AG04450 (cell line): ENCODE data around the gene GAREM1. TPM values are rescaled to one million over a fixed set of nuclear protein-coding genes. Genes with fewer than 3 reads are reported as not detected.
A peak's percentile ranks its signal among the peaks of the same experiment; 100 is the strongest.
"Not testable (repeated sequence)": the region's sequence is repeated elsewhere in the genome, so short reads cannot be mapped to it uniquely, and the experiment has no call there.

ENCODE experiments used
- CTCF ChIA-PET: fragments of 300-600, 350-600 bp; formaldehyde crosslinking; extraction: SDS; loops from one replicate; lab custom pipeline; 2022; ENCODE audit warnings: antibody characterized with exemption, inconsistent platforms; lab: Charles Lee
- POLR2A ChIA-PET: fragments of 350-600 bp; formaldehyde crosslinking; extraction: SDS; loops from one replicate; lab custom pipeline; 2021; ENCODE audit warnings: antibody characterized with exemption, inconsistent platforms; lab: Yijun Ruan, JAX
- DNase-seq: peaks from one replicate; pipeline ENCODE4 v3.0.0-alpha.2; 2011; ENCODE audit warnings: low read depth, low spot score
- H3K27ac ChIP-seq: one replicate; pipeline ENCODE4 v1.5.1; 2012; ENCODE audit warnings: low read depth, low read length, control low read depth
- H3K27me3 ChIP-seq: one replicate; pipeline ENCODE4 v1.6.0; 2012; ENCODE audit warnings: low read length; ENCODE audit not compliant: control insufficient read depth, insufficient read depth
- H3K4me3 ChIP-seq: 2 replicates; pipeline ENCODE4 v1.5.1; 2011; ENCODE audit warnings: mild to moderate bottlenecking, low read depth, low read length, control low read depth
- H3K9me3 ChIP-seq: 2 replicates; pipeline ENCODE4 v1.5.1; 2012; ENCODE audit warnings: low read length; ENCODE audit not compliant: control insufficient read depth, insufficient read depth
- CTCF ChIP-seq: IDR thresholded peaks from 2 replicates; pipeline ENCODE4 v1.5.1; 2011; ENCODE audit warnings: low read depth, low read length, control low read depth, inconsistent platforms
- polyA minus RNA-seq: library from RNA; depleted of rRNA, polyadenylated mRNA; stranded (reverse); fragments of >200 nt; gene quantifications from 2 replicates; pipeline ENCODE4 v1.2.3, GENCODE V29; 2011; rRNA and poly(A)+ RNA removed
- polyA plus RNA-seq: library from polyadenylated mRNA; depleted of rRNA; stranded (reverse); fragments of >200 nt; gene quantifications from 2 replicates; pipeline ENCODE4 v1.2.3, GENCODE V29; 2011; rRNA removed

Gene GAREM1
- polyA plus RNA-seq (2.8 and 3.4 TPM in 2 replicates), polyA minus RNA-seq (7.0 and 8.3 TPM in 2 replicates)

DNA sequence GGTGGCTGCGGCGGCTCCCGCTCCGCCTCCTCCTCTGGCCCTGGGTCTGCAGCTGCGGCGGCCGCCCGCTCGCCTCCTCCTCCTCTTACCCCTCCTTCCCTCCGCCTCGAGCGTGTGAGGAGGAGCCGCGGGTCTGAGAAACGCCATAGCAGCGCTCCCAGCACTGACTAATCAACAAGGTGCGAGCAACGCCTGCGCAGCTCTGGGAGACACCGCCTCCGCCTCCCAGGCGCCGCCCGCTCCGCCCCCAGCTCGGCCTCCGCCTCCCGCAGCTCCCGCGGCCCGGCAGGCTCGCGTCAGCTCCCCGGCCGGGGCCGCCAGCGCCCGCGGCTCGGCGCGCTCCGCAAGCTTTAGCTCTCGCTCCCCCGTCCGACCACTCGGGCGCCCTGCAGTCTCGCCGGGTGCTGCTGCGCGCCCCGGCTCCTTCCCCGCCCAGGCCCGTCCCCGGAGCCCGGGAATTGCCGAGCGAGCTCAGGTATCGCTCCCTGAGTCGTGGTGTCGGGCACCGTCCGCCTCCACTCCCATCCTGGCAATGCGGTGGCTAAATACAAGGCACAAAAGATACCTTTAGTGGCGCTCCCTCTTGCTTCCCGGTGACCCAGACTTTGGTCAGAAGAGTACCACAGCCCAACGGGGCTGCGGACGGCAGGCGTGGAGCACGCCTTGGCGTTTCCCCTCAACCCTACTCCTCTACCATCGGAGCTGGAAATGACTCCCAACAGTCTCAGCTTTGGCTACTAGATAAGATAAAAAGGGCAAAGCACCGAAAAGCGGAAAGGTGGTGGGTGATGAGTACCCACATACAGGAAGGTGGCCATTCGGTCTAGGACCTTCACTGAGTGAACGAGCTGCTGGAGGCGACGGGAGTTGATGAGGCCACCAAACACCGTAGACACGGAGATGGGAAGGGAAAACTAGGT lies at the start of gene GAREM1:
GAREM1 (minus strand) TSS at position 169 of the 920 bp plus-strand sequence. CDS start 454 bp downstream, outside the sequence.
- H3K27ac ChIP-seq: no peak within 1 kb of the TSS
- CTCF ChIA-PET: interaction anchor here (0.5 to 8.5 kb wide), 75 partner anchors 10 to 1021 kb away, joined by 3 to 608 read pairs (median 5); partner anchors contain the start of gene RNF138
- POLR2A ChIA-PET: interaction anchor here (0.6 to 1.6 kb wide), 8 partner anchors 81 to 528 kb away, joined by 3 to 7 read pairs (median 4); partner anchors contain the start of genes RNF125 and TRAPPC8
- peaks cover 4% of the 10 kb centered on the region for H3K27me3 ChIP-seq
- no peaks in the 10 kb centered on the region for H3K9me3 ChIP-seq
- peak; percentile 66 for TF ChIP-seq CTCF
- DNase-seq: peak; percentile 96
- H3K4me3 ChIP-seq: peak within 1 kb of the TSS; percentile 68

- TF ChIP-seq CTCF: no peak
- no peak overlapping the region for H3K4me3 ChIP-seq
- H3K27me3 ChIP-seq: no peaks in the 10 kb centered on the region
- H3K27ac ChIP-seq: no peak overlapping the region
- ChIA-PET POLR2A (no interaction called here), CTCF (no interaction called here)
- no peak for DNase-seq
- H3K9me3 ChIP-seq: no peaks in the 10 kb centered on the region
Measured at GRCh38 chr18:32511147-32511546, 40.5 kb upstream of the GAREM1 start.

DNA sequence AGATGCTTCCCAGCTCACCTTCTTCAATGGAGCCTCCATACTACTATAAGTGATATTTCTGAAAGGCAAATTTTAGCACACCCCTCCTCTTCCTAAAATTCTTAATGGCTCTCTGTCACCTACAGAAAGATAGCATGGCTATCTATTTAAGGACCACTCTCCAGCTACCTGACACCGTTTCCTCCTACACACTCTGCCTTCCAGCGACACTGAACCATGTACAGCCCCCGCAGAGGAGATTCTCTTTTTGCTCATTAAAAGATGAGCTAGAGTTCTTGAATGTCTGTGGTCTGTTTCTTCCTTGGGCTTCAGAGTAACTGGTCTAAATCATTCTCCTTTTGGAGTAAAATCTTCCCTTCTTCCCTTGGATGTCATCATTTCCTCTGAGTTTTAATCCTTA lies 38.4 kb upstream of the GAREM1 start:
- POLR2A ChIA-PET: no interaction called here
- no peak for DNase-seq
- Histone ChIP-seq H3K9me3 (no peaks in the 10 kb centered on the region), H3K27me3 (no peaks in the 10 kb centered on the region), H3K27ac (no peak overlapping the region), H3K4me3 (no peak overlapping the region)
- no peak for TF ChIP-seq CTCF
- CTCF ChIA-PET: interaction anchor here (1.0 to 1.3 kb wide), 2 partner anchors 38 to 220 kb away, joined by 3 read pairs; partner anchors contain the start of gene GAREM1

GRCh38 chr18:32507093-32507492 lies 36.4 kb upstream of the GAREM1 start:
- no peak overlapping the region for H3K27ac ChIP-seq
- no peaks in the 10 kb centered on the region for H3K9me3 ChIP-seq
- ChIA-PET CTCF (no interaction called here), POLR2A (interaction anchor here (0.5 kb wide), 1 partner anchor 673 kb away, joined by 8 read pairs; no protein-coding TSS in a partner anchor)
- H3K27me3 ChIP-seq: no peaks in the 10 kb centered on the region
- no peak for DNase-seq
- no peak for TF ChIP-seq CTCF
- H3K4me3 ChIP-seq: no peak overlapping the region

GRCh38 chr18:32502014-32502413 lies 31.3 kb upstream of the GAREM1 start:
- no peak overlapping the region for H3K27ac ChIP-seq
- ChIA-PET POLR2A (no interaction called here), CTCF (no interaction called here)
- DNase-seq: no peak
- H3K9me3 ChIP-seq: no peaks in the 10 kb centered on the region
- H3K4me3 ChIP-seq: no peak overlapping the region
- no peak for TF ChIP-seq CTCF
- H3K27me3 ChIP-seq: no peaks in the 10 kb centered on the region

GRCh38 chr18:32501242-32501641 lies 30.6 kb upstream of the GAREM1 start:
- H3K4me3 ChIP-seq, CTCF ChIA-PET, H3K27me3 ChIP-seq, H3K27ac ChIP-seq, DNase-seq, POLR2A ChIA-PET, H3K9me3 ChIP-seq: not testable (repeated sequence)
